Endothelial cell of umbilical vein (primary cell): ENCODE results near the gene FUT4. TPM values are rescaled to one million over a fixed set of nuclear protein-coding genes. Genes with fewer than 3 reads are reported as not detected.

Experiments
- BruUV-seq: library from RNA; stranded (reverse); fragments of 400-500 nt; replicated peaks from 2 replicates; lab custom pipeline; 2021; lab: Mats Ljungman, UMichigan
- CTCF ChIA-PET: fragments of 300-600, 350-600 bp; sonication (Branson Sonifier 250); formaldehyde crosslinking; loops from one replicate; lab custom pipeline; 2021; ENCODE audit warnings: antibody characterized with exemption, inconsistent platforms; lab: Charles Lee
- POLR2A ChIA-PET: fragments of 300-600, 350-600 bp; sonication (Branson Sonifier 250); formaldehyde crosslinking; loops from one replicate; lab custom pipeline; 2021; ENCODE audit warnings: antibody characterized with exemption, inconsistent platforms; lab: Charles Lee
- DNase-seq: peaks from one replicate; pipeline ENCODE4 v3.0.0-alpha.2; 2011; ENCODE audit warnings: low read depth, low spot score
- FAIRE-seq: peaks from 2 replicates; lab custom pipeline; 2011; peaks lifted over from hg19 to GRCh38; lab: Jason Lieb, UNC
- H2AFZ ChIP-seq: 2 replicates; pipeline ENCODE4 v1.6.0; 2012; ENCODE audit warnings: low read depth, low read length, control low read depth, inconsistent platforms
- H3K27ac ChIP-seq: 2 replicates; pipeline ENCODE4 v1.5.1; 2011; ENCODE audit warnings: low read depth, mild to moderate bottlenecking, control low read depth, low read length, moderate library complexity; ENCODE audit not compliant: insufficient read depth
- H3K27me3 ChIP-seq, 2 experiments: 2 replicates each; pipeline versions ENCODE4 v1.6.0 to v1.6.1; 2011; ENCODE audit warnings: low read length in 2 of 2, mixed read lengths in 1 of 2; ENCODE audit not compliant: control insufficient read depth in 2 of 2, insufficient read depth in 2 of 2
- H3K36me3 ChIP-seq, 2 experiments: 2 replicates in 1 of 2; 3 replicates in 1 of 2; pipeline ENCODE4 v1.5.1; 2011; ENCODE audit warnings: low read length in 2 of 2, mild to moderate bottlenecking in 1 of 2, moderate library complexity in 1 of 2; ENCODE audit not compliant: control insufficient read depth in 2 of 2, insufficient read depth in 2 of 2; ENCODE audit errors: extremely low read depth in 1 of 2
- H3K4me1 ChIP-seq: 3 replicates; pipeline ENCODE4 v1.5.1; 2011; ENCODE audit warnings: mild to moderate bottlenecking, low read length; ENCODE audit not compliant: control insufficient read depth, insufficient read depth; ENCODE audit errors: extremely low read depth
- H3K4me2 ChIP-seq: 2 replicates; pipeline ENCODE4 v1.6.1; 2011; ENCODE audit warnings: low read length, control low read depth, mixed read lengths; ENCODE audit not compliant: insufficient read depth
- H3K4me3 ChIP-seq, 3 experiments: fragments of 200-600 bp in 1 of 3; sonication (generic), shearing (Covaris generic) in 1 of 3; replicated peaks in 1 of 3; 2 replicates each; pipeline ENCODE4 v1.5.1; 2011 to 2016; ENCODE audit warnings: control low read depth in 3 of 3, low read length in 3 of 3, mild to moderate bottlenecking in 2 of 3, inconsistent platforms in 1 of 3, low read depth in 1 of 3, moderate library complexity in 1 of 3; ENCODE audit not compliant: insufficient read depth in 1 of 3
- H3K79me2 ChIP-seq: 2 replicates; pipeline ENCODE4 v1.6.0; 2012; ENCODE audit warnings: low read length, inconsistent platforms; ENCODE audit not compliant: control insufficient read depth, insufficient read depth
- H3K9ac ChIP-seq: replicated peaks from 2 replicates; pipeline ENCODE3; 2011; ENCODE audit warnings: low read length, control low read depth; ENCODE audit not compliant: insufficient read depth; ENCODE audit errors: extremely low read depth
- H3K9me1 ChIP-seq: replicated peaks from 3 replicates; pipeline ENCODE4 v1.6.0; 2011; ENCODE audit warnings: mild to moderate bottlenecking, low read length; ENCODE audit not compliant: control insufficient read depth, insufficient read depth; ENCODE audit errors: extremely low read depth
- H3K9me3 ChIP-seq: replicated peaks from 2 replicates; pipeline ENCODE4 v1.5.1; 2012; ENCODE audit warnings: low read length, inconsistent platforms; ENCODE audit not compliant: control insufficient read depth, insufficient read depth
- H4K20me1 ChIP-seq: replicated peaks from 2 replicates; pipeline ENCODE3; 2011; ENCODE audit warnings: mild to moderate bottlenecking, low read length; ENCODE audit not compliant: control insufficient read depth, insufficient read depth; ENCODE audit errors: extremely low read depth
- EZH2 ChIP-seq: IDR thresholded peaks from 2 replicates; pipeline ENCODE4 v1.6.1; 2012; ENCODE audit warnings: borderline replicate concordance, low read depth, mild to moderate bottlenecking, moderate library complexity, low read length, inconsistent platforms; ENCODE audit not compliant: severe bottlenecking
- FOS ChIP-seq: IDR thresholded peaks from 2 replicates; pipeline ENCODE4 v1.6.1; 2011; ENCODE audit warnings: mild to moderate bottlenecking, low read length, moderate library complexity, borderline replicate concordance; ENCODE audit not compliant: insufficient read depth
- GATA2 ChIP-seq: IDR thresholded peaks from 2 replicates; pipeline ENCODE4 v1.7.0; 2011; ENCODE audit warnings: low read depth, mild to moderate bottlenecking, moderate library complexity, mixed read lengths, low read length; ENCODE audit not compliant: insufficient read length, insufficient read depth
- JUN ChIP-seq: IDR thresholded peaks from 2 replicates; pipeline ENCODE4 v1.6.1; 2011; ENCODE audit warnings: borderline replicate concordance, low read depth; ENCODE audit not compliant: insufficient read length, insufficient read depth
- MYC ChIP-seq: IDR thresholded peaks from one replicate; pipeline ENCODE4 v1.6.1; 2011; ENCODE audit warnings: mild to moderate bottlenecking, low read depth, low read length
- POLR2A ChIP-seq: IDR thresholded peaks from 2 replicates; pipeline ENCODE4 v1.6.1; 2012; ENCODE audit warnings: low read depth, mild to moderate bottlenecking, control low read depth, low read length
- POLR2AphosphoS5 ChIP-seq: IDR thresholded peaks from 2 replicates; pipeline ENCODE4 v1.6.1; 2012; ENCODE audit warnings: low read depth, mild to moderate bottlenecking, control low read depth, low read length, moderate library complexity; ENCODE audit not compliant: insufficient read depth
- dilution Hi-C: fragments of 300-500 bp; cut with MboI; formaldehyde crosslinking; loops from one replicate; pipeline ENCODE4 v1.15.0; 2019; ENCODE audit warnings: low sequenced_read_pairs; ENCODE audit not compliant: extremely low pct_ligation_motif_present
- intact Hi-C: fragments of 100-400 bp; cut with micrococcal nuclease; formaldehyde crosslinking; loops from one replicate; pipeline ENCODE4 v1.10.0; 2022
- polyA plus RNA-seq, 4 experiments: library from polyadenylated mRNA; depleted of rRNA in 3 of 4; stranded (reverse) in 3 of 4; unstranded in 1 of 4; fragments of >200 nt; gene quantifications; 2 replicates each; pipeline versions ENCODE4 v1.2.1 to v1.2.3, GENCODE V29; 2011 to 2012; ENCODE audit warnings: missing spikeins in 1 of 4
- total RNA-seq: library from RNA; stranded (reverse); gene quantifications from 2 replicates; pipeline ENCODE4 v1.2.3, GENCODE V29; 2021
- TF ChIP-seq, protein P1 (sequence below), 2 donors: IDR thresholded peaks; 1 replicate in 1 of 2; 2 replicates in 1 of 2; pipeline ENCODE4 v1.5.1; 2011; ENCODE audit warnings: low read length in 2 of 2, mild to moderate bottlenecking in 2 of 2, moderate library complexity in 2 of 2, control low read depth in 1 of 2, inconsistent platforms in 1 of 2, low read depth in 1 of 2; ENCODE audit not compliant: insufficient read depth in 1 of 2; ENCODE audit errors: extremely low read depth in 1 of 2
- TF ChIP-seq, protein P2 (sequence below): IDR thresholded peaks from 2 replicates; pipeline ENCODE4 v1.6.1; 2011; ENCODE audit not compliant: insufficient read depth, insufficient read length

FUT4 gene
- total and polyA plus RNA-seq, 2 donors (not counting 3 experiments of a cell fraction or from before 2014, with no cell fraction given), result 2.4 to 5.3 TPM

DNA sequence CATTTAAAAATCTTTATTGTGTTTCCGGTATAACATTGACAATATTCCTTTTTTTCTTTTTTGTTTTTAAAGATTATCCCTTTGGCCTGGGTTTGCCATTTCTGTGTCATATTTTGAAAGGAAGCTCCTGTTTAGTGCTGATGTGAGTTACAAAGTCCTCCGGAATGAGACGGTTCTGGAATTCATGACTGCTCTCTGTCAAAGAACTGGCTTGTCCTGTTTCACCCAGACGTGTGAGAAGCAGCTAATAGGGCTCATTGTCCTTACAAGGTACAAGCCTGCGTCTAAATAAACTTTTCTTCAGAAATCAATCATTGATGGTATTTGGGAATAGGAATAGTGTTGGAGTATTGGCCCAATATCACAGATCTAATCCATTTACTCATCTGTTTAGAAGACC, 43.3 kb downstream of the FUT4 start:
- H3K4me1 ChIP-seq, result peaks cover 3% of the 10 kb centered on the region
- BruUV-seq, result no TSS peak
- no peak overlapping the region for H2AFZ ChIP-seq
- FAIRE-seq (no peak), DNase-seq (no peak)
- ChIA-PET POLR2A (no interaction called here), CTCF (interaction anchor here (1.0 to 1.1 kb wide), 2 partner anchors 9 to 32 kb away, joined by 3 to 5 read pairs; no protein-coding TSS in a partner anchor)
- no peaks in the 10 kb centered on the region for H3K36me3 ChIP-seq
- peaks cover 0 to 5% of the 10 kb centered on the region in 2 experiments for H3K27me3 ChIP-seq
- no peaks in the 10 kb centered on the region for H3K9me3 ChIP-seq
- intact Hi-C loops (no loop called here), dilution Hi-C loops (no loop called here)
- H3K4me3 ChIP-seq, result no peak overlapping the region
- no peak overlapping the region for H3K9ac ChIP-seq
- no peaks in the 10 kb centered on the region for H3K79me2 ChIP-seq
- H3K9me1 ChIP-seq, result no peaks in the 10 kb centered on the region
- no peak for TF ChIP-seq FOS
- TF ChIP-seq MYC, result no peak
- TF ChIP-seq GATA2, result no peak
- no peak for TF ChIP-seq JUN
- no peak for TF ChIP-seq POLR2AphosphoS5
- no peak for TF ChIP-seq EZH2
- TF ChIP-seq, protein P1, sequence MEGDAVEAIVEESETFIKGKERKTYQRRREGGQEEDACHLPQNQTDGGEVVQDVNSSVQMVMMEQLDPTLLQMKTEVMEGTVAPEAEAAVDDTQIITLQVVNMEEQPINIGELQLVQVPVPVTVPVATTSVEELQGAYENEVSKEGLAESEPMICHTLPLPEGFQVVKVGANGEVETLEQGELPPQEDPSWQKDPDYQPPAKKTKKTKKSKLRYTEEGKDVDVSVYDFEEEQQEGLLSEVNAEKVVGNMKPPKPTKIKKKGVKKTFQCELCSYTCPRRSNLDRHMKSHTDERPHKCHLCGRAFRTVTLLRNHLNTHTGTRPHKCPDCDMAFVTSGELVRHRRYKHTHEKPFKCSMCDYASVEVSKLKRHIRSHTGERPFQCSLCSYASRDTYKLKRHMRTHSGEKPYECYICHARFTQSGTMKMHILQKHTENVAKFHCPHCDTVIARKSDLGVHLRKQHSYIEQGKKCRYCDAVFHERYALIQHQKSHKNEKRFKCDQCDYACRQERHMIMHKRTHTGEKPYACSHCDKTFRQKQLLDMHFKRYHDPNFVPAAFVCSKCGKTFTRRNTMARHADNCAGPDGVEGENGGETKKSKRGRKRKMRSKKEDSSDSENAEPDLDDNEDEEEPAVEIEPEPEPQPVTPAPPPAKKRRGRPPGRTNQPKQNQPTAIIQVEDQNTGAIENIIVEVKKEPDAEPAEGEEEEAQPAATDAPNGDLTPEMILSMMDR (IDR thresholded peaks at IDR 0.05; ENCODE audit: extremely low read depth in 1 of 2, insufficient read depth in 1 of 2, low read depth in 1 of 2, low read length in 2 of 2), result no peak
- no peak for TF ChIP-seq POLR2A
- TF ChIP-seq, protein P2, sequence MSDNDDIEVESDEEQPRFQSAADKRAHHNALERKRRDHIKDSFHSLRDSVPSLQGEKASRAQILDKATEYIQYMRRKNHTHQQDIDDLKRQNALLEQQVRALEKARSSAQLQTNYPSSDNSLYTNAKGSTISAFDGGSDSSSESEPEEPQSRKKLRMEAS, result no peak
- H3K4me2 ChIP-seq, result no peak overlapping the region
- H3K27ac ChIP-seq, result no peak overlapping the region
- H4K20me1 ChIP-seq, result no peaks in the 10 kb centered on the region
